GM12878 (cell line): Measurements from ENCODE around the gene ODC1. TPM values are rescaled to one million over a fixed set of nuclear protein-coding genes. Genes with fewer than 3 reads are reported as not detected.

Source experiments
- ATAC-seq: fragments of 200-7000 bp; cut with Tn5 transposase; 3 replicates; pipeline ENCODE4 v1.9.1; 2020; ENCODE audit warnings: mild to moderate bottlenecking, moderate library complexity
- BruUV-seq: library from RNA; stranded (reverse); fragments of 400-500 nt; replicated peaks from 2 replicates; lab custom pipeline; 2021; lab: Mats Ljungman, UMichigan
- CTCF ChIA-PET: fragments of 300-600 bp; sonication (Branson Sonifier 250); formaldehyde crosslinking; extraction: SDS; loops from one replicate; lab custom pipeline; 2021; ENCODE audit warnings: inconsistent platforms; lab: Yijun Ruan, JAX
- POLR2A ChIA-PET: fragments of 350-600 bp; formaldehyde crosslinking; extraction: SDS; loops from one replicate; lab custom pipeline; 2021; ENCODE audit warnings: inconsistent platforms; lab: Charles Lee
- RAD21 ChIA-PET: fragments of 300-600 bp; sonication (Branson Sonifier 250); formaldehyde crosslinking; loops from one replicate; lab custom pipeline; 2023; ENCODE audit warnings: antibody characterized with exemption; ENCODE audit not compliant: unreplicated experiment; lab: Charles Lee
- SMC1A ChIA-PET: fragments of 300-600 bp; sonication (Branson Sonifier 250); formaldehyde crosslinking; loops from one replicate; lab custom pipeline; 2023; ENCODE audit not compliant: unreplicated experiment, uncharacterized antibody; lab: Charles Lee
- DNase-seq: peaks from one replicate; pipeline ENCODE4 v3.0.0-alpha.2; 2011; ENCODE audit warnings: low read depth, low spot score
- FAIRE-seq: peaks from 3 replicates; lab custom pipeline; 2011; peaks lifted over from hg19 to GRCh38; lab: Jason Lieb, UNC
- H2AFZ ChIP-seq: 2 replicates; pipeline ENCODE4 v1.6.0; 2011; ENCODE audit warnings: low read depth, low read length, control low read depth; ENCODE audit not compliant: control insufficient read depth
- H3K27ac ChIP-seq: 2 replicates; pipeline ENCODE4 v1.5.1; 2011; ENCODE audit warnings: control low read depth; ENCODE audit not compliant: control insufficient read depth, insufficient read depth
- H3K27me3 ChIP-seq, 2 experiments: replicated peaks in 1 of 2; 2 replicates each; pipeline versions ENCODE4 v1.6.0 to v1.6.1; 2011; ENCODE audit warnings: low read length in 1 of 2; ENCODE audit not compliant: control insufficient read depth in 2 of 2, insufficient read depth in 2 of 2
- H3K36me3 ChIP-seq, 2 experiments: 2 replicates each; pipeline ENCODE4 v1.5.1; 2011; ENCODE audit warnings: low read length in 1 of 2; ENCODE audit not compliant: control insufficient read depth in 2 of 2, insufficient read depth in 2 of 2
- H3K4me1 ChIP-seq: 2 replicates; pipeline ENCODE4 v1.6.1; 2011; ENCODE audit warnings: mild to moderate bottlenecking, low read length, moderate library complexity, mixed read lengths; ENCODE audit not compliant: control insufficient read depth, insufficient read depth
- H3K4me2 ChIP-seq: 2 replicates; pipeline ENCODE4 v1.6.0; 2011; ENCODE audit warnings: control low read depth; ENCODE audit not compliant: control insufficient read depth, insufficient read depth
- H3K4me3 ChIP-seq: fragments of 200-600 bp; sonication (generic); 2 replicates; pipeline ENCODE4 v1.5.1; 2016
- H3K79me2 ChIP-seq: 2 replicates; pipeline ENCODE4 v1.6.0; 2011; ENCODE audit warnings: low read length; ENCODE audit not compliant: control insufficient read depth, insufficient read depth
- H3K9ac ChIP-seq: 2 replicates; pipeline ENCODE4 v1.8.0; 2011; ENCODE audit warnings: low read length, control low read depth, mixed read lengths; ENCODE audit not compliant: control insufficient read depth, insufficient read depth
- H3K9me3 ChIP-seq: replicated peaks from 3 replicates; pipeline ENCODE4 v1.5.1; 2011; ENCODE audit warnings: mild to moderate bottlenecking, low read length; ENCODE audit not compliant: control insufficient read depth, insufficient read depth
- H4K20me1 ChIP-seq: 2 replicates; pipeline ENCODE4 v1.6.0; 2011; ENCODE audit not compliant: control insufficient read depth, insufficient read depth
- CHD1 ChIP-seq: IDR thresholded peaks from 2 replicates; pipeline ENCODE4 v1.6.1; 2012; ENCODE audit warnings: low read depth, low read length, improper control_type of control experiment
- DPF2 ChIP-seq: fragments of 450-650 bp; IDR thresholded peaks from 2 replicates; pipeline ENCODE4 v1.6.1; 2017; ENCODE audit warnings: mild to moderate bottlenecking
- EGR1 ChIP-seq, 2 experiments: IDR thresholded peaks; 1 replicate in 1 of 2; 2 replicates in 1 of 2; pipeline ENCODE4 v1.6.1; 2011 to 2012; ENCODE audit warnings: low read depth in 2 of 2, low read length in 2 of 2, borderline replicate concordance in 1 of 2, mild to moderate bottlenecking in 1 of 2, moderate library complexity in 1 of 2
- EP300 ChIP-seq, 2 experiments: fragments of 150-350 bp in 1 of 2; IDR thresholded peaks; 2 replicates each; pipeline ENCODE4 v1.6.1; 2011 to 2012; ENCODE audit warnings: low read depth in 2 of 2, low read length in 2 of 2, borderline replicate concordance in 1 of 2, improper control_type of control experiment in 1 of 2, inconsistent platforms in 1 of 2; ENCODE audit not compliant: control insufficient read depth in 1 of 2
- HDGF ChIP-seq: fragments of 450-650 bp; IDR thresholded peaks from 2 replicates; pipeline ENCODE4 v1.6.1; 2016; ENCODE audit warnings: antibody characterized with exemption
- IRF4 ChIP-seq: IDR thresholded peaks from 2 replicates; pipeline ENCODE4 v1.6.1; 2011; ENCODE audit warnings: low read depth, low read length
- MEF2B ChIP-seq: fragments of 450-650 bp; IDR thresholded peaks from 2 replicates; pipeline ENCODE4 v1.6.1; 2018; ENCODE audit warnings: mild to moderate bottlenecking, moderate library complexity; ENCODE audit not compliant: partially characterized antibody, poor library complexity, severe bottlenecking
- MTA2 ChIP-seq: fragments of 450-650 bp; IDR thresholded peaks from 2 replicates; pipeline ENCODE4 v1.6.1; 2016; ENCODE audit warnings: low read depth, mild to moderate bottlenecking, moderate library complexity
- MXI1 ChIP-seq: fragments of 150-350 bp; IDR thresholded peaks from 2 replicates; pipeline ENCODE4 v1.6.1; 2011; ENCODE audit warnings: low read depth, mild to moderate bottlenecking, inconsistent platforms, low read length, improper control_type of control experiment
- RB1 ChIP-seq: fragments of 450-650 bp; formaldehyde crosslinking; IDR thresholded peaks from 2 replicates; pipeline ENCODE4 v1.6.1; 2017; ENCODE audit warnings: mild to moderate bottlenecking, borderline replicate concordance
- STAT3 ChIP-seq: IDR thresholded peaks from 2 replicates; pipeline ENCODE4 v1.6.1; 2011; ENCODE audit warnings: low read depth, low read length, improper control_type of control experiment
- TCF12 ChIP-seq: IDR thresholded peaks from 2 replicates; pipeline ENCODE4 v1.6.1; 2011; ENCODE audit warnings: low read depth, mild to moderate bottlenecking, low read length
- ZBTB11 ChIP-seq: fragments of 450-650 bp; formaldehyde crosslinking; IDR thresholded peaks from 2 replicates; pipeline ENCODE4 v1.5.0; 2022; ENCODE audit warnings: mild to moderate bottlenecking, missing genetic modification characterization
- ZNF217 ChIP-seq: fragments of 450-650 bp; IDR thresholded peaks from 2 replicates; pipeline ENCODE4 v1.6.1; 2017; ENCODE audit warnings: antibody characterized with exemption, mild to moderate bottlenecking
- ZNF24 ChIP-seq: fragments of 450-650 bp; IDR thresholded peaks from 2 replicates; pipeline ENCODE4 v1.6.1; 2017; ENCODE audit warnings: antibody characterized with exemption, mild to moderate bottlenecking
- ZNF274 ChIP-seq: IDR thresholded peaks from one replicate; pipeline ENCODE4 v1.8.0; 2011; ENCODE audit not compliant: insufficient read length, insufficient read depth
- WGBS: methylation state at CpG from one replicate; pipeline ENCODE4 v1.1.6; 2016; ENCODE audit warnings: low lambda C conversion rate; ENCODE audit not compliant: insufficient replicate concordance, insufficient coverage; ENCODE audit errors: missing lambda C conversion rate; 5-methylcytosine and 5-hydroxymethylcytosine counted together
- in situ Hi-C: fragments of 300-500 bp; cut with MboI; formaldehyde crosslinking; loops from 9 replicates; pipeline ENCODE4 v1.14.3; 2018; ENCODE audit warnings: mixed read lengths
- intact Hi-C: fragments of 100-400 bp; cut with micrococcal nuclease; formaldehyde crosslinking; loops from one replicate; pipeline ENCODE4 v1.14.2; 2022; ENCODE audit not compliant: unreplicated experiment
- polyA plus RNA-seq, 11 experiments: library from polyadenylated mRNA; depleted of rRNA in 4 of 11; unstranded in 6 of 11; stranded (reverse) in 5 of 11; fragments of >200 nt; fragmentation: Nextera tagmentation in 4 of 11; fragmentation: Illumina TruSeq in 1 of 11; extraction: Ambion mirVana in 4 of 11; extraction: Trizol in 1 of 11; gene quantifications; 1 replicate in 1 of 11; 2 replicates in 10 of 11; pipeline versions ENCODE4 v1.2.1 to v1.2.3, GENCODE V29; 2011 to 2016; ENCODE audit warnings: inconsistent platforms in 2 of 11, missing spikeins in 2 of 11, low read depth in 1 of 11
- total RNA-seq, 4 experiments: library from RNA; depleted of rRNA in 3 of 4; stranded (reverse); fragments of >200 nt in 3 of 4; fragmentation: Illumina TruSeq in 1 of 4; extraction: Trizol in 1 of 4; gene quantifications; 2 replicates each; pipeline versions ENCODE4 v1.2.1 to v1.2.3, GENCODE V29; 2013 to 2021

The ODC1 gene
- total and polyA plus RNA-seq, 10 of the 15 experiments (the other 5 are each of a cell fraction or from before 2014, with no cell fraction given), result 68.5 to 441 (median 340) TPM

GRCh38 chr2:10487081-10487740, 39.1 kb upstream of the ODC1 start:
- WGBS, result 44% methylated on average over 14 of the region's 14 CpGs
- ChIA-PET POLR2A (no interaction called here), RAD21 (no interaction called here)

GRCh38 chr2:10486601-10487079, 38.5 kb upstream of the ODC1 start:
- SMC1A ChIA-PET, result no interaction called here
- in situ Hi-C loops, result no loop called here
- no peak for TF ChIP-seq MEF2B
- no peak for TF ChIP-seq IRF4
- TF ChIP-seq TCF12, result no peak
- TF ChIP-seq RB1, result no peak
- no peak for TF ChIP-seq ZNF217
- TF ChIP-seq CHD1, result no peak
- TF ChIP-seq ZBTB11 (CRISPR knock-in tag), result no peak
- TF ChIP-seq ZNF274, result no peak
- TF ChIP-seq EGR1 (IDR thresholded peaks at IDR 0.05; ENCODE audit: borderline replicate concordance in 1 of 2, low read depth in 2 of 2, low read length in 2 of 2), result no peak
- no peak for TF ChIP-seq MXI1
- TF ChIP-seq EP300 (IDR thresholded peaks at IDR 0.05; ENCODE audit: borderline replicate concordance in 1 of 2, control insufficient read depth in 1 of 2, low read depth in 2 of 2, low read length in 2 of 2), result no peak
- no peak for TF ChIP-seq HDGF

More at GRCh38 chr2:10487081-10487740, 39.1 kb upstream of the ODC1 start:
- Histone ChIP-seq H3K9me3 (no peaks in the 10 kb centered on the region; the same call in 2 of the 3 replicates), H3K4me2 (no peak overlapping the region), H3K9ac (no peak overlapping the region), H3K27ac (no peak overlapping the region), H3K27me3 (no peaks in the 10 kb centered on the region), H4K20me1 (no peaks in the 10 kb centered on the region), H3K4me3 (no peak overlapping the region), H3K79me2 (no peaks in the 10 kb centered on the region), H3K4me1 (no peaks in the 10 kb centered on the region), H2AFZ (no peak overlapping the region)
- ChIA-PET CTCF (no interaction called here), SMC1A (no interaction called here)
- in situ Hi-C loops, result no loop called here
- intact Hi-C loops, result no loop called here
- DNase-seq (no peak), FAIRE-seq (no peak), ATAC-seq (no peak)
- BruUV-seq, result no TSS peak
- TF ChIP-seq STAT3, result no peak
- no peak for TF ChIP-seq MTA2
- no peak for TF ChIP-seq ZNF24
- no peak for TF ChIP-seq DPF2
- TF ChIP-seq, all 136 proteins: peak for 0
- H3K36me3 ChIP-seq, result no peaks in the 10 kb centered on the region

More at GRCh38 chr2:10486601-10487079, 38.5 kb upstream of the ODC1 start:
- H3K27ac ChIP-seq, result no peak overlapping the region
- ChIA-PET CTCF (no interaction called here), RAD21 (no interaction called here), POLR2A (no interaction called here)
- H3K79me2 ChIP-seq, result no peaks in the 10 kb centered on the region
- DNase-seq (no peak), FAIRE-seq (no peak), ATAC-seq (no peak)
- H2AFZ ChIP-seq, result no peak overlapping the region
- H3K9me3 ChIP-seq, result no peaks in the 10 kb centered on the region; the same call in 2 of the 3 replicates
- no peak overlapping the region for H3K4me2 ChIP-seq
- no peak overlapping the region for H3K9ac ChIP-seq
- WGBS, result 59% methylated on average over 5 of the region's 5 CpGs
- intact Hi-C loops, result no loop called here
- no peaks in the 10 kb centered on the region for H4K20me1 ChIP-seq
- H3K4me3 ChIP-seq, result no peak overlapping the region
- H3K27me3 ChIP-seq, result peaks cover 0 to 2% of the 10 kb centered on the region in 2 experiments; a peak in 1 of 4 replicates
- no peaks in the 10 kb centered on the region for H3K36me3 ChIP-seq
- no TSS peak for BruUV-seq
- H3K4me1 ChIP-seq, result no peaks in the 10 kb centered on the region
